Measurements from ENCODE around the gene RBM26.

The RBM26 gene

GRCh38 chr13:79423801-79424642 is 18.0 kb upstream of the RBM26 start:
- DNase-seq (ENCODE audit: low spot score) = peak; percentile 61

GRCh38 chr13:79423340-79423739 is 17.3 kb upstream of the RBM26 start:
- DNase-seq (ENCODE audit: low spot score) = no peak

GRCh38 chr13:79419365-79419764 is 13.3 kb upstream of the RBM26 start:
- no peak for DNase-seq (ENCODE audit: low spot score)

GRCh38 chr13:79417741-79418140 is 11.7 kb upstream of the RBM26 start:
- no peak for DNase-seq (ENCODE audit: low spot score)

GRCh38 chr13:79413521-79413920 is 7.5 kb upstream of the RBM26 start:
- no peak for DNase-seq (ENCODE audit: low spot score)

GRCh38 chr13:79409828-79410227 is 3.8 kb upstream of the RBM26 start:
- no peak for DNase-seq (ENCODE audit: low spot score)

GRCh38 chr13:79407349-79407979 is 1.4 kb upstream of the RBM26 start:
- DNase-seq (ENCODE audit: low spot score) = no peak

GRCh38 chr13:79406597-79406908 is 498 bp upstream of the RBM26 start:
- DNase-seq (ENCODE audit: low spot score) = no peak

GRCh38 chr13:79405501-79405830 is 589 bp downstream of the RBM26 start:
- DNase-seq (ENCODE audit: low spot score) = peak; percentile 61

GRCh38 chr13:79404985-79405384 is 1.1 kb downstream of the RBM26 start:
- peak; percentile 45 for DNase-seq (ENCODE audit: low spot score)

GRCh38 chr13:79404361-79404760 is 1.7 kb downstream of the RBM26 start:
- no peak for DNase-seq (ENCODE audit: low spot score)

- peak; percentile 24 for DNase-seq (ENCODE audit: low spot score)
These were observed 2.9 kb downstream of the RBM26 start for GRCh38 chr13:79403113-79403512.

- no peak for DNase-seq (ENCODE audit: low spot score)
These were observed 3.4 kb downstream of the RBM26 start for GRCh38 chr13:79402679-79403078.

- DNase-seq (ENCODE audit: low spot score) = peak; percentile 51
These were observed 3.9 kb downstream of the RBM26 start for GRCh38 chr13:79402074-79402635.

GRCh38 chr13:79401259-79402070 is 4.6 kb downstream of the RBM26 start:
- DNase-seq (ENCODE audit: low spot score) = peak; percentile 37

- peak; percentile 38 for DNase-seq (ENCODE audit: low spot score)
These were observed 7.1 kb downstream of the RBM26 start for GRCh38 chr13:79398915-79399314.

- DNase-seq (ENCODE audit: low spot score) = peak; percentile 29
These were observed 7.9 kb downstream of the RBM26 start for GRCh38 chr13:79398127-79398526.

GRCh38 chr13:79395881-79396280 is 10.2 kb downstream of the RBM26 start:
- no peak for DNase-seq (ENCODE audit: low spot score)

- no peak for DNase-seq (ENCODE audit: low spot score)
These were observed 12.3 kb downstream of the RBM26 start for GRCh38 chr13:79393564-79394249.

- peak; percentile 38 for DNase-seq (ENCODE audit: low spot score)
These were observed 13.0 kb downstream of the RBM26 start for GRCh38 chr13:79392882-79393563.

- DNase-seq (ENCODE audit: low spot score) = no peak
These were observed 17.0 kb downstream of the RBM26 start for GRCh38 chr13:79389026-79389425.
